ENCODE results near the gene RNF41. TPM values are rescaled to one million over a fixed set of nuclear protein-coding genes. Genes with fewer than 3 reads are reported as not detected.

RNF41 gene
- polyA plus RNA-seq, 1 experiment = 338 TPM

GRCh38 chr12:56224954-56225353 lies 3.2 kb upstream of the RNF41 start:
- ChIA-PET POLR2A (no interaction called here), CTCF (interaction anchor here (0.5 to 3.7 kb wide), 3 partner anchors 33 to 88 kb away, joined by 3 to 19 read pairs (median 7); partner anchors contain the start of genes ANKRD52 and SMARCC2)
- H3K27me3 ChIP-seq (ENCODE audit: control insufficient read depth, insufficient read depth, low read length) = no peaks in the 10 kb centered on the region
- peak overlapping the region; percentile 85 for H3K4me3 ChIP-seq (ENCODE audit: low read depth, low read length)
- no peak for DNase-seq (ENCODE audit: low read depth)
- H3K36me3 ChIP-seq (ENCODE audit: control insufficient read depth, insufficient read depth, low read length) = peaks cover 4% of the 10 kb centered on the region
- TF ChIP-seq CTCF (IDR thresholded peaks at IDR 0.05; ENCODE audit: insufficient read depth, low read depth, low read length) = no peak

DNA sequence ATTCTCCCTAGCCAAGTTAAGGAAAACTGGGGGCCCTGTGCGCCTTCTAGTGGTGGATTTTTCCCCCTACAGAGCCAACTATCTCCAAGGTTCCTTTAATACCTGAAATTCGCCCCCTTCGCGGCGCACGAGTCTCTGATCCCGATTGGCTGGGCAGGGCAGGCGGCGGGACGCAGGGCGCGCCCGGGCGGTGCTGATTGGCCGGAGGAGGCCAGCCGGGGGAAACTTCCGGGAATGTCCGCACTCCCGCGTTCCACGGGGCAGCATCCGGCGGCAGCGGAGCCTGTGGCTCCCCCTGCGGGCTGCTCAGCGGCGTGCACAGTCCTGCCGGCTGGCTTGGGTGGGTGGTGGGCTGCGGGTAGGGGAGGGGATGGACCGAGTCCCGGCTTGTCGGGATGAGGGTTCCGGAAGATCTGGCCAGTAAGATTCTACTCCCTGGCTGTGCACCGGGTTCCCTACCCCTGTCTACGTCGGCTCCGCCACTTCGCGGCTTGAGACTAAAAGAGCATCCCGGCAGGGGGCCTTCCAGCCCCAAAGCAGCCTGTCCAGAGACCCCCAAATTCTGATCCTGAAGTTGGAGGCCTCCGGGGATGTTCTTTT lies 2.5 kb upstream of the RNF41 start, which contains the start of gene NABP2:
TSS of gene NABP2 (plus strand) at position 241 of the 600 bp plus-strand sequence. CDS start 515 bp downstream, outside the sequence.
- no peaks in the 10 kb centered on the region for H3K27me3 ChIP-seq (ENCODE audit: control insufficient read depth, insufficient read depth, low read length)
- DNase-seq (ENCODE audit: low read depth) = peak; percentile 91
- ChIA-PET POLR2A (no interaction called here), CTCF (interaction anchor here (0.6 to 4.2 kb wide), 3 partner anchors 32 to 38 kb away, joined by 3 to 132 read pairs (median 18); partner anchors contain the start of genes ANKRD52 and SMARCC2)
- peak within 1 kb of the TSS; percentile 85 for H3K4me3 ChIP-seq (ENCODE audit: low read depth, low read length)
- peaks cover 6% of the 10 kb centered on the region for H3K36me3 ChIP-seq (ENCODE audit: control insufficient read depth, insufficient read depth, low read length)
- peak; percentile 82 for TF ChIP-seq CTCF (IDR thresholded peaks at IDR 0.05; ENCODE audit: insufficient read depth, low read depth, low read length)

DNA sequence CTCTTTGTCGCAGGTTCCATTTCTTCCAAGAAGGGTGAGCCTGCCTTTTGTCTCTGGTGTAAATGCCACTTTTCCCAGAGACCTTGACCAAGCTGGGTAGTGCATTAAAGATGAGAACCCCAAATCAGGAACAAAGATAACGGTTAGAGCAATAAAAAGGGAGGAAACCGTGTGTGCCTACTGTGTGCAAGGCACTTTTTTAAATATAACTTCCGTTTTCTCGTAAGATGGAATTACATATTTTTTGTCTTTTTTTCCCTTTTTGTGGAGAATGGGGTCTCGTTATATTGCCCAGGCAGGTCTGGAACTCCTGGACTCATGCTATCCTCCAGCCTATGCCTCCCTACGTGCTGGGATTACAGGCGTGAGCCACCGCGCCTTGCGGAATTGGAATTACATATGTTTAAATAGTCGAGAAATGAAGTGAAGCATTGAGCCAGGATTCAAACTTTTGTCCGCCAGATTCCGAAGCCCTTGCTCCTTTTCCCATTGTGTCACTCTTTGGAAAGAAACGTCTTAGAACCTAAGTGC lies 1.9 kb upstream of the RNF41 start:
- peaks cover 5% of the 10 kb centered on the region for H3K36me3 ChIP-seq (ENCODE audit: control insufficient read depth, insufficient read depth, low read length)

GRCh38 chr12:56222531-56222895 lies 791 bp upstream of the RNF41 start:
- peak overlapping the region; percentile 91 for H3K4me3 ChIP-seq (ENCODE audit: low read depth, low read length)
- ChIA-PET POLR2A (interaction anchor here (1.4 to 2.2 kb wide), 2 partner anchors 33 to 104 kb away, joined by 8 to 10 read pairs; partner anchors contain the start of genes SMARCC2 and ZC3H10), CTCF (interaction anchor here (0.6 to 4.2 kb wide), 13 partner anchors 15 to 481 kb away, joined by 3 to 132 read pairs (median 7); partner anchors contain the start of genes ANKRD52, COQ10A, SMARCC2 and ZC3H10)
- no peak for DNase-seq (ENCODE audit: low read depth)
- H3K36me3 ChIP-seq (ENCODE audit: control insufficient read depth, insufficient read depth, low read length) = peaks cover 5% of the 10 kb centered on the region
- no peaks in the 10 kb centered on the region for H3K27me3 ChIP-seq (ENCODE audit: control insufficient read depth, insufficient read depth, low read length)
- TF ChIP-seq CTCF (IDR thresholded peaks at IDR 0.05; ENCODE audit: insufficient read depth, low read depth, low read length) = no peak

More for the DNA sequence above, 1.9 kb upstream of the RNF41 start:
- no peak for TF ChIP-seq CTCF (IDR thresholded peaks at IDR 0.05; ENCODE audit: insufficient read depth, low read depth, low read length)
- no peak overlapping the region; the same call in 1 of the 2 replicates for H3K4me3 ChIP-seq (ENCODE audit: low read depth, low read length)
- no peaks in the 10 kb centered on the region for H3K27me3 ChIP-seq (ENCODE audit: control insufficient read depth, insufficient read depth, low read length)
- CTCF ChIA-PET = interaction anchor here (0.6 to 4.2 kb wide), 8 partner anchors 16 to 105 kb away, joined by 3 to 132 read pairs (median 14); partner anchors contain the start of genes ANKRD52, COQ10A, SMARCC2 and ZC3H10
- DNase-seq (ENCODE audit: low read depth) = no peak
- POLR2A ChIA-PET = interaction anchor here (2.2 kb wide), 1 partner anchor 34 kb away, joined by 10 read pairs; the partner anchor contains the start of gene SMARCC2

DNA sequence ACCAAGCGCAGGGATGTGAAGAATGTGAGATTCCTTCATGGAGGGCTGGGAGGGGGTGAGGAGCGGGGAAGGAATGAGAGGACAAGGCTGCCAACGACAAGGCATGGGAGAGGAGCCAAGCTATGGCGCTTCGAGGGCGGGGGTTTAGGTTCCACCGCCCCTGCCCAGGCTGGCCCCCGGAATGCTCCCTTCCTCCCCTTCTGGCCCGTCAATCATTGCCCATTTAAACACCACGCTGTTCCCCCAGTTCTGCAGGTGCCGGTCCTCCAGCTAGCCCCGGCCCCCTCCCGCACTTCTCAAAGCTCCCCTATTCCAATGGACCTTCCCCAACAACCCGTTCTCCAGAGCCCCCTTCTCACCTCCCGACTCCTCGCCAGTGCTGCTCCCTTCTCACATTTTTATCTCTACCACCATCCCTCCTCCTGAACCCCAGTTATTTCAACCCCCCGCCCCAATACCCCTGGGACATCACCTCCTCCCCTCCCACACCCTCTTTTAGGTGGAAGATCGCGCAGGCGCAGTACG lies 428 bp downstream of the RNF41 start:
- Histone ChIP-seq H3K36me3 (ENCODE audit: control insufficient read depth, insufficient read depth, low read length) (peaks cover 5% of the 10 kb centered on the region), H3K4me3 (ENCODE audit: low read depth, low read length) (peak overlapping the region; percentile 91), H3K27me3 (ENCODE audit: control insufficient read depth, insufficient read depth, low read length) (no peaks in the 10 kb centered on the region)
- CTCF ChIA-PET = interaction anchor here (0.7 to 4.2 kb wide), 18 partner anchors 9 to 271 kb away, joined by 3 to 132 read pairs (median 5); partner anchors contain the start of genes ANKRD52, COQ10A, MYL6B and SMARCC2
- DNase-seq (ENCODE audit: low read depth) = no peak
- POLR2A ChIA-PET = interaction anchor here (0.6 to 2.2 kb wide), 11 partner anchors 21 to 247 kb away, joined by 3 to 25 read pairs (median 3); partner anchors contain the start of genes ANKRD52, CNPY2, ESYT1 and RAB5B
- TF ChIP-seq CTCF (IDR thresholded peaks at IDR 0.05; ENCODE audit: insufficient read depth, low read depth, low read length) = no peak
